ENCODE data around the gene PCYT2.
"Not testable (repeated sequence)": the region's sequence is repeated elsewhere in the genome, so short reads cannot be mapped to it uniquely, and the experiment has no call there.

PCYT2 gene

GRCh38 chr17:81927152-81927652 is 16.0 kb upstream of the PCYT2 start:
- DNase-seq = no peak

GRCh38 chr17:81926451-81927151 is 15.4 kb upstream of the PCYT2 start:
- peak; percentile 10 for DNase-seq

- DNase-seq = no peak
Measured at GRCh38 chr17:81925860-81926450, 14.8 kb upstream of the PCYT2 start.

GRCh38 chr17:81924557-81925532 is 13.6 kb upstream of the PCYT2 start:
- no peak for DNase-seq

- DNase-seq = no peak
Measured at GRCh38 chr17:81923302-81924260, 12.4 kb upstream of the PCYT2 start.

GRCh38 chr17:81922566-81923301 is 11.5 kb upstream of the PCYT2 start:
- no peak for DNase-seq

GRCh38 chr17:81921996-81922565 is 10.9 kb upstream of the PCYT2 start:
- no peak for DNase-seq

- DNase-seq = no peak
Measured at GRCh38 chr17:81921537-81921862, 10.3 kb upstream of the PCYT2 start.

GRCh38 chr17:81920612-81921536 is 9.7 kb upstream of the PCYT2 start:
- DNase-seq = no peak

- DNase-seq = no peak
Measured at GRCh38 chr17:81918832-81919545, 7.8 kb upstream of the PCYT2 start.

- not testable (repeated sequence) for DNase-seq
Measured at GRCh38 chr17:81918333-81918669, 7.1 kb upstream of the PCYT2 start.

GRCh38 chr17:81917565-81918332 is 6.5 kb upstream of the PCYT2 start, which contains the start of gene SIRT7:
Gene SIRT7 (minus strand): TSS chr17:81918176. CDS start chr17:81918131, 45 bp downstream.
- DNase-seq = peak; percentile 67

- DNase-seq = no peak
Measured at GRCh38 chr17:81916234-81917001, 5.2 kb upstream of the PCYT2 start.

- no peak for DNase-seq
Measured at GRCh38 chr17:81915331-81915730, 4.1 kb upstream of the PCYT2 start.

GRCh38 chr17:81914103-81914850 is 3.1 kb upstream of the PCYT2 start:
- no peak for DNase-seq

- DNase-seq = no peak
Measured at GRCh38 chr17:81913394-81914102, 2.3 kb upstream of the PCYT2 start.
